Ovary (tissue), 9 donors: Measurements from ENCODE around the gene ECEL1. TPM values are rescaled to one million over a fixed set of nuclear protein-coding genes. Genes with fewer than 3 reads are reported as not detected.
A peak's percentile ranks its signal among the peaks of the same experiment; 100 is the strongest.

Experiments used
- DNase-seq, 5 donors: peaks; one replicate each; pipeline ENCODE4 v3.0.0-alpha.2; 2019 to 2020
- H3K27ac ChIP-seq, 2 donors: fragments of 200-600 bp; one replicate each; pipeline versions ENCODE4 v1.5.1 to v1.8.0; 2019 to 2022
- H3K27me3 ChIP-seq: fragments of 200-600 bp; one replicate; pipeline ENCODE4 v1.8.0; 2022
- H3K36me3 ChIP-seq: fragments of 200-600 bp; sonication (generic); one replicate; pipeline ENCODE4 v1.5.1; 2019
- H3K4me1 ChIP-seq: one replicate; pipeline ENCODE4 v1.8.1; 2013; ENCODE audit warnings: mild to moderate bottlenecking, moderate library complexity; ENCODE audit not compliant: insufficient read depth
- H3K4me3 ChIP-seq: fragments of 200-600 bp; sonication (generic); one replicate; pipeline ENCODE4 v1.5.1; 2017
- H3K9me3 ChIP-seq, 2 donors: fragments of 200-600 bp in 1 of 2; sonication (generic) in 1 of 2; one replicate each; pipeline versions ENCODE4 v1.5.1 to v1.8.1; 2013 to 2019; ENCODE audit warnings: mild to moderate bottlenecking in 1 of 2, moderate library complexity in 1 of 2
- EP300 ChIP-seq: sonication (generic); formaldehyde crosslinking; IDR thresholded peaks from one replicate; pipeline ENCODE4 v1.6.1; 2017; ENCODE audit warnings: antibody characterized with exemption
- POLR2A ChIP-seq: fragments of 450-650 bp; IDR thresholded peaks from one replicate; pipeline ENCODE4 v1.6.1; 2017; ENCODE audit warnings: antibody characterized with exemption, mild to moderate bottlenecking, moderate library complexity
- WGBS, 3 donors: extraction: QIAGEN DNeasy Blood & Tissue Kit in 1 of 3; methylation state at CpG; one replicate each; pipeline versions ENCODE4 v1.1.5 to v1.1.7; 2013 to 2017; 5-methylcytosine and 5-hydroxymethylcytosine counted together
- intact Hi-C, 4 donors: fragments of 100-400 bp; cut with DNase I; formaldehyde crosslinking; loops; one replicate each; pipeline versions ENCODE4 v1.11.0 to v1.15.1; 2022 to 2023
- polyA plus RNA-seq, 2 donors: library from polyadenylated mRNA; stranded (reverse); fragments of 200-250 nt in 1 of 2; fragments of 350-450 nt in 1 of 2; fragmentation: Illumina TruSeq in 1 of 2; extraction: RNeasy Lipid Tissue Mini Kit (QIAGEN cat#74804) in 1 of 2; gene quantifications; one replicate each; pipeline ENCODE4 v1.2.3, GENCODE V29; 2013 to 2014
- total RNA-seq, 7 donors: library from RNA; depleted of rRNA in 2 of 7; stranded (reverse); fragments of >200 nt in 2 of 7; fragmentation: NEBNext Ultra II Directional in 3 of 7; extraction: Animal tissue kit (Norgen Biotek cat#: 25700) in 3 of 7; gene quantifications; one replicate each; pipeline versions ENCODE4 v1.1.0 to v1.2.4, GENCODE V29; 2016 to 2023
- TF ChIP-seq, protein P1 (sequence below), 3 donors: fragments of 450-650 bp in 2 of 3; fragments of 200-600 bp in 1 of 3; IDR thresholded peaks; one replicate each; pipeline versions ENCODE4 v1.5.1 to v1.8.0; 2016 to 2022; ENCODE audit warnings: antibody characterized with exemption in 3 of 3, mild to moderate bottlenecking in 1 of 3
- donor health status: DM: no; HTN: no; CAD: no; lungs with moderate emphysema.
- donor health status: DM: no; HTN: no; CAD: no.
- donor health status: Bipolar disorder and iron deficiency.
- donor health status: DM: yes; HTN: yes; CAD: no.
- donor health status: DM: no; HTN: no; CAD: no.
- donor health status: DM: yes; HTN: yes; CAD: no.

The ECEL1 gene
- total and polyA plus RNA-seq, 9 donors, result 2.4 to 251 (median 46.3) TPM

DNA sequence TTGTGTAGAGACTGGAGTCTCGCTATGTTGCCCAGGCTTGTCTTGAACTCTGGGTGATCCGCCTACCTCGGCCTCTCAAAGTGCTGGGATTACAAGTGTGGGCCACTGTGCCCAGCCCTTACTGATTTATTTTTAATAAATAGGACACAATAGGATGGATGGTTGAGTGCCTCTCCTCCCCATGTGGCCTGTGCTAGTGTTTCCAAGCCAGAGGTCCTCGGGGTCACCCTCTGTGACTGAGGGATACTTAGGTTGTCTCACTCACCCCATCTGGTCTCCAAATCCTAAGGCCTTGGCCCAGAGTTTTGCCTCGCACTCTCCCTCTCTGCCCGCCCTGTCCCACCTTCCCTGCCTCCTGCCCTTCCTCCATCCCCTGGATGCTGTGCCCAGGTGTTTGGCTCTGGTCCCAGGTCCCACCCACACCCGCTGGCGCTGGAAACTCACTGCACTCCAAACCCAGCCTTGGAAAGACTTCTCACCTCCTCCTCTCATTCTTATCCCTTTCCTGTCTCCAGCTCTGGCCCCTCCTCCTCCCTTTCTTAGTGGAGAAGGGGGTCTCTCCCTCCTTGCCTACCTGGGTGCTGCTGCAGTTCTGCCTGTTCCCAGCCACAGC, 4.7 kb upstream of the ECEL1 start:
- Histone ChIP-seq H3K4me1 (no peaks in the 10 kb centered on the region), H3K36me3 (no peaks in the 10 kb centered on the region), H3K4me3 (no peak overlapping the region), H3K9me3 (no peaks in the 10 kb centered on the region), H3K27ac (no peak overlapping the region), H3K27me3 (no peaks in the 10 kb centered on the region)
- intact Hi-C loops, result no loop called here
- TF ChIP-seq, protein P1, sequence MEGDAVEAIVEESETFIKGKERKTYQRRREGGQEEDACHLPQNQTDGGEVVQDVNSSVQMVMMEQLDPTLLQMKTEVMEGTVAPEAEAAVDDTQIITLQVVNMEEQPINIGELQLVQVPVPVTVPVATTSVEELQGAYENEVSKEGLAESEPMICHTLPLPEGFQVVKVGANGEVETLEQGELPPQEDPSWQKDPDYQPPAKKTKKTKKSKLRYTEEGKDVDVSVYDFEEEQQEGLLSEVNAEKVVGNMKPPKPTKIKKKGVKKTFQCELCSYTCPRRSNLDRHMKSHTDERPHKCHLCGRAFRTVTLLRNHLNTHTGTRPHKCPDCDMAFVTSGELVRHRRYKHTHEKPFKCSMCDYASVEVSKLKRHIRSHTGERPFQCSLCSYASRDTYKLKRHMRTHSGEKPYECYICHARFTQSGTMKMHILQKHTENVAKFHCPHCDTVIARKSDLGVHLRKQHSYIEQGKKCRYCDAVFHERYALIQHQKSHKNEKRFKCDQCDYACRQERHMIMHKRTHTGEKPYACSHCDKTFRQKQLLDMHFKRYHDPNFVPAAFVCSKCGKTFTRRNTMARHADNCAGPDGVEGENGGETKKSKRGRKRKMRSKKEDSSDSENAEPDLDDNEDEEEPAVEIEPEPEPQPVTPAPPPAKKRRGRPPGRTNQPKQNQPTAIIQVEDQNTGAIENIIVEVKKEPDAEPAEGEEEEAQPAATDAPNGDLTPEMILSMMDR (IDR thresholded peaks at IDR 0.05), result no peak
- TF ChIP-seq EP300, result no peak
- TF ChIP-seq POLR2A, result no peak
- peak in 3 of 5 donors; percentile 12 to 21 (median 15) for DNase-seq
- 73 to 80% (median 76%) methylated on average over 8 of the region's 8 CpGs for WGBS, 3 donors

- WGBS, 3 donors, result 86 to 92% (median 91%) methylated on average over 12 of the region's 12 CpGs
- H3K27ac ChIP-seq, result no peak overlapping the region
- no peaks in the 10 kb centered on the region for H3K9me3 ChIP-seq
- H3K27me3 ChIP-seq, result no peaks in the 10 kb centered on the region
- no peak for TF ChIP-seq EP300
- TF ChIP-seq, protein P1 (IDR thresholded peaks at IDR 0.05), result no peak
- no peak for TF ChIP-seq POLR2A
- intact Hi-C loops, result no loop called here
- DNase-seq, result peak in 3 of 5 donors; percentile 15 to 24 (median 20)
- no peaks in the 10 kb centered on the region for H3K36me3 ChIP-seq
- H3K4me1 ChIP-seq, result no peaks in the 10 kb centered on the region
- no peak overlapping the region for H3K4me3 ChIP-seq
Observed at GRCh38 chr2:232491139-232491780, 3.6 kb upstream of the ECEL1 start.

- H3K27me3 ChIP-seq, result no peaks in the 10 kb centered on the region
- H3K9me3 ChIP-seq, result no peaks in the 10 kb centered on the region
- no peak overlapping the region for H3K4me3 ChIP-seq
- peak; percentile 7 to 26 (median 19) for DNase-seq
- 86 to 95% (median 90%) methylated on average over 27 to 30 of the region's 30 CpGs for WGBS, 3 donors
- H3K27ac ChIP-seq, result no peak overlapping the region
- intact Hi-C loops, result no loop called here
- no peaks in the 10 kb centered on the region for H3K36me3 ChIP-seq
- H3K4me1 ChIP-seq, result no peaks in the 10 kb centered on the region
- TF ChIP-seq, protein P1 (IDR thresholded peaks at IDR 0.05), result no peak
- TF ChIP-seq POLR2A (no peak), EP300 (no peak)
Observed at GRCh38 chr2:232490221-232491138, 2.8 kb upstream of the ECEL1 start.

DNA sequence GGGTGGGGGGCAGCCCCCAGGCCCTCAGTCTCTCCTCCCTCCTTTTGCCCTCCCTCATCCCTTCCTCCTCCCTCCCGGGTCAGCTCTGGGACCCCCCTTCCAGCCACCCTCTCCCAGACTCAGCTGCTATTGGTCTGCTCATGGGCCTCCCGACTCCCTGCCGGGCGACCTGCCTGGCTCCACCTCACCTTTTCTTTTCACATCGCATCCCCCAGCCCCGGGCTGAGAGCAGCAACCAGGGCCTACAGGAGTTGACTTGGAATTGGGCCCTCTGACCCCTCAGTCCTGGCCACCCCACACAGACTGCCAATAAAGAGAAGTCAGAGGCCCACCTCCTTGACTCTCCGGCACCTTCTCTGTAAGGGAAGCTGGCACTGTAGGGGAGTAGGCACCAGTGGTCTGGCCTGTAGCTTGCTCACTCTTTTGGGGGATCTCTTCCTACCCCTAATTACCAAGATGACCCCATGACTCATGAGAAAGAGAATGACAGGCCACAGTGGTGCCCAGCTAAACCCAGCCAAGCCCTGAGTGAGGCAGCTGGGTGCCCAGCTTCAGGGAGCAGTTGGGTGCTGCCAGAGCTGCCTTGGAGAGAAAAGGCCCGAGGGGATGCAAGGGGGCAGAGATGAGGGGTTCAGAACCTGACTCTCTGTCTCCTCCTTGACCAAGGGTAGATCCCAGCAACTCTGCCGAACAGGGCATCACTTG, 2.0 kb upstream of the ECEL1 start:
- no peaks in the 10 kb centered on the region for H3K9me3 ChIP-seq
- no peak overlapping the region for H3K4me3 ChIP-seq
- TF ChIP-seq EP300 (no peak), POLR2A (no peak)
- TF ChIP-seq, protein P1 (IDR thresholded peaks at IDR 0.05), result no peak
- H3K36me3 ChIP-seq, result no peaks in the 10 kb centered on the region
- peak; percentile 5 to 29 (median 22) for DNase-seq
- H3K27ac ChIP-seq, result no peak overlapping the region
- H3K27me3 ChIP-seq, result no peaks in the 10 kb centered on the region
- H3K4me1 ChIP-seq, result no peaks in the 10 kb centered on the region
- intact Hi-C loops, result no loop called here
- 83 to 87% (median 86%) methylated on average over 9 of the region's 9 CpGs for WGBS, 3 donors
